Muscle of back (tissue), 13 donors: ENCODE measurements around the gene MALT1. TPM values are rescaled to one million over a fixed set of nuclear protein-coding genes. Genes with fewer than 3 reads are reported as not detected.
A peak's percentile ranks its signal among the peaks of the same experiment; 100 is the strongest.
"Not testable (repeated sequence)": the region's sequence is repeated elsewhere in the genome, so short reads cannot be mapped to it uniquely, and the experiment has no call there.

Experiments
- DNase-seq, 3 donors: peaks; one replicate each; pipeline versions ENCODE4 v3.0.0 to v3.0.0-alpha.2; 2013
- long read RNA-seq, 9 donors: transcript quantifications; one replicate each; lab custom pipeline, GENCODE V29; 2026
- polyA plus RNA-seq, 10 donors: library from polyadenylated mRNA; unstranded; fragments of 120-200 nt; gene quantifications; one replicate each; pipeline ENCODE4 v1.2.1, GENCODE V29; 2013; ENCODE audit not compliant: insufficient read length in 10 of 10

Gene MALT1, protein sequence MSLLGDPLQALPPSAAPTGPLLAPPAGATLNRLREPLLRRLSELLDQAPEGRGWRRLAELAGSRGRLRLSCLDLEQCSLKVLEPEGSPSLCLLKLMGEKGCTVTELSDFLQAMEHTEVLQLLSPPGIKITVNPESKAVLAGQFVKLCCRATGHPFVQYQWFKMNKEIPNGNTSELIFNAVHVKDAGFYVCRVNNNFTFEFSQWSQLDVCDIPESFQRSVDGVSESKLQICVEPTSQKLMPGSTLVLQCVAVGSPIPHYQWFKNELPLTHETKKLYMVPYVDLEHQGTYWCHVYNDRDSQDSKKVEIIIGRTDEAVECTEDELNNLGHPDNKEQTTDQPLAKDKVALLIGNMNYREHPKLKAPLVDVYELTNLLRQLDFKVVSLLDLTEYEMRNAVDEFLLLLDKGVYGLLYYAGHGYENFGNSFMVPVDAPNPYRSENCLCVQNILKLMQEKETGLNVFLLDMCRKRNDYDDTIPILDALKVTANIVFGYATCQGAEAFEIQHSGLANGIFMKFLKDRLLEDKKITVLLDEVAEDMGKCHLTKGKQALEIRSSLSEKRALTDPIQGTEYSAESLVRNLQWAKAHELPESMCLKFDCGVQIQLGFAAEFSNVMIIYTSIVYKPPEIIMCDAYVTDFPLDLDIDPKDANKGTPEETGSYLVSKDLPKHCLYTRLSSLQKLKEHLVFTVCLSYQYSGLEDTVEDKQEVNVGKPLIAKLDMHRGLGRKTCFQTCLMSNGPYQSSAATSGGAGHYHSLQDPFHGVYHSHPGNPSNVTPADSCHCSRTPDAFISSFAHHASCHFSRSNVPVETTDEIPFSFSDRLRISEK
- 10 to 100 TPM; 11.2 to 18.9 (median 15.4) TPM for polyA plus RNA-seq
- long read RNA-seq, donor 1, partial matches to known transcripts: 0 of 1 reads
- long read RNA-seq, donor 1, other reads (novel, unspliced or antisense): 0 of 1 reads
- long read RNA-seq, donor 2, full-length matches to known transcripts: 3 of 3 reads
- long read RNA-seq, donor 2, partial matches to known transcripts: 0 of 3 reads
- long read RNA-seq, donor 2, other reads (novel, unspliced or antisense): 0 of 3 reads
- long read RNA-seq, donor 3: 0 reads
- long read RNA-seq, donor 4, full-length matches to known transcripts: 1 of 1 reads
- long read RNA-seq, donor 4, partial matches to known transcripts: 0 of 1 reads
- long read RNA-seq, donor 4, other reads (novel, unspliced or antisense): 0 of 1 reads
- long read RNA-seq, donor 5, full-length matches to known transcripts: 2 of 2 reads
- long read RNA-seq, donor 5, partial matches to known transcripts: 0 of 2 reads
- long read RNA-seq, donor 5, other reads (novel, unspliced or antisense): 0 of 2 reads
- long read RNA-seq, donor 6, full-length matches to known transcripts: 1 of 1 reads
- long read RNA-seq, donor 6, partial matches to known transcripts: 0 of 1 reads
- long read RNA-seq, donor 6, other reads (novel, unspliced or antisense): 0 of 1 reads
- long read RNA-seq, donor 7, full-length matches to known transcripts: 1 of 1 reads
- long read RNA-seq, donor 7, partial matches to known transcripts: 0 of 1 reads
- long read RNA-seq, donor 7, other reads (novel, unspliced or antisense): 0 of 1 reads
- long read RNA-seq, donor 8: 0 reads
- long read RNA-seq, donor 9, full-length matches to known transcripts: 1 of 1 reads
- long read RNA-seq, donor 9, partial matches to known transcripts: 0 of 1 reads
- long read RNA-seq, donor 9, other reads (novel, unspliced or antisense): 0 of 1 reads

DNA sequence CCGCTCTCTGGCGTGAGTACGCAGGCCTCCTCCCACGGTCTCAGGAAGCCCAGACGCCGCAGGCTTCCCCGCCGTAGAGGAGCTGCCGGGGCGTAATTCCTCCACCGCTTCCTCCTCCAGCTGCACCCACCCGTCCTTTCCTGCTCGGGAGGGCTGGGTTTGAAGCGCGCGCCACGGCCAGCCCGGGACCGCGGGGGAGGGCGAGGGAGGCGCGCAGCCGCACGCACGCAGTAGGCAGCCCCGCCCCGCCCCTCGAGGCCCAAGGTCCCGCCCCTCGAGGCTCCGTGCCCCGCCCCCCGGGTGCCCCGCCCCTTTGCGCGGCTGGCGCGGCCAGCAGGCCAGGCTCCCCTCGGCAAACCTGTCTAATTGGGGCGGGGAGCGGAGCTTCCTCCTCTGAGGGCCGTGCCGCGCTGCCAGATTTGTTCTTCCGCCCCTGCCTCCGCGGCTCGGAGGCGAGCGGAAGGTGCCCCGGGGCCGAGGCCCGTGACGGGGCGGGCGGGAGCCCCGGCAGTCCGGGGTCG lies at the start of gene MALT1:
MALT1 (plus strand) TSS at position 355 of the 521 bp plus-strand sequence. CDS start 179 bp downstream, outside the sequence.
- DNase-seq: peak; percentile 89 to 96 (median 90)

DNA sequence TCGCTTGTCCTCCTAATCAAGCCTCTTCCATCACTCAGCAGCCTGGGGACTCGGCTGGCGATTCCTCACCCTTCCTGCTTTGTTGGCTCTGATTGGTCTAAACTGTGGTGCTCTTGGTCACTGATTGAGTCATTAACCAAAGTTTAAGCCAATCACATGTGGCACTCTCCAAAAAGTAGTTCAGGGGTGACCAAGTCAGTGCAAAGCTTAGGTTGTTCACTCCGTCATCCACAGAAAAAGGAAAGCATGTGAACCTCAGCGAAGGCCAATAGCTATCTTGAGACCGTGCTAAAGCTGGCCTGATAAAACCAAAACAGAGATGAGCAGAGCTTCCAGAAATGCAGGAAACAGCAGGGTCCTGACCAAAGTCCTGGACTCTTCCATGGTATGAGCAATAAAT lies 47.3 kb upstream of the MALT1 start:
- DNase-seq: no peak

DNA sequence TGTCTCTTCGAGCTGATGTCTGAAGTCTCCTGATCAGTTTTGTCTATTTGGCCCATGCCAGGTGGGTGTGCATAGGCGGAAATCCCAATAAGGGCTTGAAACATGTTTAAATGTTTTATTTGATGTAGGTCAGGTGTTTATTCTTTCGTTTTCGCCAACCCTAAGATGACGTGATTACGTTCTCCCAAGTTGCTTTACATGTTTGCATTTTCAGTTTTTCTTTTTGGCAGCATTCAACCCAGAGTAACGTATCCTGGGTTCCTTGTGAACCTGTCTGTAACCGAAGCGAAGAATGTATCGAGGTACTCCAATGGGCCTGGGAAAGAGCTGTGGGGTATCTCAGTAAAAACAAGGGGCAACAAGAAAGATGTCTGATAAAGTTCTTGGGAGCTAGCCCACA lies 45.4 kb upstream of the MALT1 start:
- DNase-seq: no peak

DNA sequence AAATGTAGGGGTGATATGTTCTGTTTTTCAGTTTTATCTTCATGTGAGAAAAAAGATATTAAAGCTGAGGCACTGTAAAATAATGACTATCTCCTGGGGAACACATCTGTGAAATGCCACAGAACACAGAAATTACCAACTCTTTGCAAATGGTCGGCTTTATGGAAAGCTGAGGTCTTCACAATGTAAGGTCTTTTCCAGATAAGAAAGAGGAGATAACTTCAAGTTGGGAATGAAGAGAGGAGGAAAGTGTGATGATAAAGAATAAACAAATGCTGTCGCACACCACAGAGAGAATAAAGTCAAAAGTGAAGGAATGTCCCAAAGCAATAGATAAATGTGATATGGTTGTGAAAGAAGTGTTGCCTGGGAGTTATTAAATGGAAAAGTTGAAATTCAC lies 41.2 kb upstream of the MALT1 start:
- DNase-seq: no peak

DNA sequence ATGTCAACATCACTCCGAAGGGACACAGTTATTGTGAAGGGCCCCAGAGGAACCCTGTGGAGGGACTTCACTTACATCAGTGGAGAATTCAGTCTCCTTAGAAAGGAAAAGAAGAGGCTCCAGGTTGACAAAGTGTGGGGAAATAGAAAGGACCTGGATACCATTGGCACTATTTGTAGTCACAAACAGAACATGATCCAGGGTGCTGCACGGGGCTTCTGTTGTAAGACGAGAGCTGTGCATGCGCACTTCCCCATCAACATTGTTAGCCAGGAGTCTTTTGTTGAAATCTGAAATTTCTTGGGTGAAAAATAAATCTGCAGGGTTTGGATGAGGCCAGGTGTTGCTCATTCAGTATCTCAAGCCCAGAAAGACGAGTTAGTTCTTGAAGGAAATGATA lies 40.0 kb upstream of the MALT1 start:
- no peak for DNase-seq

DNA sequence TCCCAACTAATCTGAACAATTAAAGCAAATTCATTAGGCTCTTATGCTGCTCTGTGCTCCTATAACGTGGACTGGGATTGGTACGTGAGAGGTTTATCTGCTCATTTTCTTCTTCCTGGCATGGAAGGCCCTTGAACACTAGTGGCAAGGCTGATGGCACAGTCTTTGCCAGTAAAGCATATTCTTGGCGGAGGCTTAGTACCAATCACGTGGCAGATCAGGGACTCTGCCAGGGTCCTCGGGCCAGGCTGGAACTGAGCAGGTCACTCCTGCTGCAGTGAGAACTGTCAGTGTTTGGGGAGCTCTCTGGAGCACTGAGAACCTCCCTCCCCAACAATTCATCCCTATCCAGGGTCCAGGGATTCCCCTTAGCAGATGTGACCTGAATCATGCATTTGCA lies 38.7 kb upstream of the MALT1 start:
- no peak for DNase-seq

DNA sequence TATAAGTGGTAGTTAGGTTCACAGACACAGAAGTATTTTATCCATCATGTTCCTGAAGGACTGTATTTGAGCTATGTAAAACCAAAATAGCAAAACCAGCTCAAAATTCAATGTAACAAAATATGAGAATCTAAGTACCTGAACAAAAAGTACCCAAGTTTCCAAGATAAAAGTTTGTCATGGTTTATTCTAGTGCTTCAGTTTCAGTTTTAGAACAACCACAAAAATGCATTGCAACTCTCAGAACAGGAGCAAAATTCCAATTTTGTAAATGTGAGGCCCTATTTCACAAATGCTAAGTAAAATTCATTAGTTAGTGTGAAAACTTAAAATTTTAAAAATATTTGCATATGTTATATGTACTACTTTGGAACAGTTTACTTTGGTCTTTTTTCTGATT lies 37.4 kb upstream of the MALT1 start:
- DNase-seq: no peak

DNA sequence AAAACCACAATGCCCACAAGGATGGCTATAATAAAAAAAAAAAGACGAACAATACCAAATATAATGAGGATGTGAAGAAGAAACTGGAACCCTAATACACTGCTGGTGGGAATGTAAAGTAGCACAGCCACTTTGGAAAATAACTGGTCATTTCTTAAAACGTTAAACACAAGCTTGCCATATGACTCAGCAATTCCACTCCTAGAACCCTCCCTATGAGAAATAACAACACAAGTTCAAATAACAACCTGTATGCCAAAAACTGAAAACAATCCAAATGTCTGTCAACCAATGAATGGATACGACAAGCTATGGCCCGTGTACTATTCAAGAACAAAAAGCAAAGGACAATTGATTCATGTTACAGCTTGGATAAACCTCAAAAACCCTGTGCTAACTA lies 35.4 kb upstream of the MALT1 start:
- no peak for DNase-seq

DNA sequence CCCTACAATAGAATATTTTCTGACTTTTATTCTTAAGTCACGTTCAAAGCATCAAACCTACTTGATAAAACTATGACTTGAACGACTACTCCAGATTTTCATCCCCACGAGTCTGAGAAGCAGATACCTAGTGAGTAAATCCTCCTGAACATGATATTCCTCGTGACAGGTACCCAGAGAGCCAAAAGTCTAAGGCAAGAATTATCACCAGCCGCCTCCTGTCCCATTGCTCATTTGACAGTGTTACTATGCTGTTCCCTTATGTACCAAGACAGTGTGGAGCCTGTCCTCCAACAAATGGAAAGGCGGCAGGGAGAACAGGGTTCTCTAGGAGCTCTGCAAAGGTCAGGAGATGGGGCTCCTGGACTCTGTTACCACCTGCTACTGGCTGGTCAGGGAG lies 34.1 kb upstream of the MALT1 start:
- no peak for DNase-seq

DNA sequence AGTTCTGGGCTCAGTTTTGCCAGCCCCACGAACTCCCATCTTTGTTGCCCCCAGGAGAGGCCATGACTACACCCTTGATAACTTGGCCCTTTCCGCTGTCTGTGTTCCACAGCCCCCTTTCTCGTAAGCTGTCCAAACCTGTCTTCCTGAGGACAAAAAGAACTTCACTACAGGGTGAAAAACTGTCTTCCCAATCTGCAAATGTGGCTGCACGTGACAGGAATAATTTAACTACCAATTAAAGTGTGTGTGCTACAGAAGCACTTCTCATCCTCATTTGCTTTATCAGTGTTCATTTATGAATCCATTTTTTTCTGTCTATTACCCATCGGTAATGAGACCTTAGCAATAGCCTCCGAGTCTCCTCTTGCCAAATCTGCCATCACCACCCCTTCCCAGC lies 33.3 kb upstream of the MALT1 start:
- no peak for DNase-seq

DNA sequence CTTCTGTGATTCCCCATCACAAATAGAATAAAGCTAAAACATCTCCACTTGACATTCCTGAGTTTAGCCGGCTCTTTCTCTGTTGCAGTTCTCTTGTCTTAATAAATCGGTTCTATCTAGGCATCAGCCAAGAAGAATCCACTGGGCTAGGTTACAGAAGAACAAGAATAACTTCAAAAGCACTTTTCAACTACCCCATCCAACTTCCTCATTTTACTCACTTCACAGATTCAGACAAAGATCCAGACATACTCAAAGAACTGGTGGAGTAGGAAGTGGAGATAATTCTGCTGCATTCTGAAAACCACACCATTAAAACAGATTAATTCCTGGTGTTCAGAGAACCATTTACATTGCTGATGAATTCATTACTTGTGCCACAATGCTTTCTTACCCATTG lies 32.8 kb upstream of the MALT1 start:
- no peak for DNase-seq

DNA sequence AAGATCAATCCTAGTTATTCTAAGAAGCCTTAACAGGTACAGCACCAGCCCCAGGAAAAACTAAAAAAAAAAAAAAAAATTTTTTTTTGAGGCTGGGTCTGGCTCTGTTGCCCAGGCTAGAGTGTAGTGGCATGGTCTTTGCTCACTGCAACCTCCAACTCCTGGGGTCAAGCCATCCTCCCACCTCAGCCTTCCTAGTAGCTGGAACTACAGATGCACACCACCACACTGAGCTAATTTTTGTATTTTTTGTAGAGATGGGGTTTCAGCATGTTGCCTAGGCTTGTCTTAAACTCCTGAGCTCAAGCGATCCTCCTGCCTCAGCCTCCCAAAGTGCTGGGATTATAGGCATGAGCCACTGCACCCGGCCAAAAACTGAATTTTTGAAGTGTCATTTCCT lies 32.0 kb upstream of the MALT1 start:
- DNase-seq: no peak

DNA sequence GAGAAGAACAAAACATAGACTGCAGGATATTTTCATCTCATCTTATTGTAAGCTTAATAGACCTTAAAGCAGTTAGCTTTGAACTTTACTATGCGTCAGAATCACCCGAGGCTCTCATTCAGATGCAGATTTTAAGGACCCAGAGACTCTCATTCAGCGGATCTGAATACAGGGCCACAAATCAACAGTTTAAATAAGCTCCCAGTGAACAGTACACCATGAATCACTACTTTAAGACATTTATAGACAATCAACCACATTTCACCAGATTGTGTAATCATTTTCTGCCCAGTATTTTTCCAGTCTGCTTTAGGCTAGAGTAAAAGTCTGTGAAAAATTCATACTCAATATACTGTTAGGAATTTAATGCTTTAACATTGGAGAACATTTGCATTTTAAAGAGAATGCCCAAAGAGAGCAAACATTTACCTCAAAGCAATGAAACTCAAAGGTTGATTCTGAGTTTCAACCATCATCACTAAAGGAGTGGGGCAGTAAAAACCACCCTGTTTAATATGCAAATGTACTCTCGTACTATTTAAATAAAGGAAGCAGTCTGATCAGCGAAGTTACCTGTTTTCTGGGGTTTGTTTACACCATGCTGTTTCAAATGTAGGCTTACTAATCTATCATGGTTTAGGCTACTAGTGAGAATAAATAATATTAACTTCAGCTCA lies 31.4 kb upstream of the MALT1 start:
- no peak for DNase-seq

DNA sequence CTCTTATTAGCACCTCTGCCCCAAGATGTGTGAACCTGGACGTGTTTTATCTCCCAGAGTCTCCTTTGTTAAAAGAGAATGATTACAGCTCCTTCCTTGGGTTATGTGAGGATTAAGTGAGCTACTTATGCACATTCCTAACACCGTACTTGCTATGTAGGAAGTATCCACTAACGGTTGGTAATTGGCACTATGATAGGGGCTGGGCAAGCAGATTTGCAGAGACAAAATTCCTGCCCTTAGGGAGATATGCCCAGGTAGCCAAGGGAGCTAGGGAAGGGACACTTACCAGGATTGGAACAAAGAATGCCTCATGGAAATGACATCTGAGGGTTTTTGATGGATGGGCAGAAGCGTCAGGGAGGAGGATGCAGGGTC lies 30.8 kb upstream of the MALT1 start:
- no peak for DNase-seq

DNA sequence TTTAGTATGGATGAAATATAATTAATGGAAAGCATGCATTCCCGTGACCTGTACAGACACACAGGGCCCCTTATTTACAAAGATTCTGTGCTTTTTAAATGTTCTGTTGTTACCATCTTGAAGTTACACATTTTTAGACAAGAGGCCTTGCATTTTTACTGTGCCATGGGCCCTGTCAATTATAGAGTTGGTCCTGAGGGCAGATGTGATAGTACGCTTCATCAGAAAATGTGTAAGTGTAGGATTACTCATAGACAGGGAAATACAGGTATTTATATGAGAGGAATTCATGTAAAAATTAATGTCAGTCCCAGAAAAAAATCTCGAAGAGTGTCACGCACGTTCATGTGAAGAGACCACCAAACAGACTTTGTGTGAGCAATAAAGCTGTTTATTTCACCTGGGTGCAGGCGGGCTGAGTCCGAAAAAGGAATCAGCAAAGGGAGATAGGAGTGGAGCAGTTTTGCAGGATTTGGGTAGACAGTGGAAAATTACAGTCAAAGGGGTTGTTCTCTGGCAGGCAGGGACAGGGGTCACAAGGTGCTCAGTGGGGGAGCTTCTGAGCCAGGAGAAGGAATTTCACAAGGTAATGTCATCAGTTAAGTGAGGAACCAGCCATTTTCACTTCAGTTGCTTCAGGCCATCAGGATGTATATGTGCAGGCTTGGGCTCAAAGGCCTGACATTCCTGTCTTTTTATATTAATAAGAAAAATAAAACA lies 30.2 kb upstream of the MALT1 start:
- DNase-seq: no peak

DNA sequence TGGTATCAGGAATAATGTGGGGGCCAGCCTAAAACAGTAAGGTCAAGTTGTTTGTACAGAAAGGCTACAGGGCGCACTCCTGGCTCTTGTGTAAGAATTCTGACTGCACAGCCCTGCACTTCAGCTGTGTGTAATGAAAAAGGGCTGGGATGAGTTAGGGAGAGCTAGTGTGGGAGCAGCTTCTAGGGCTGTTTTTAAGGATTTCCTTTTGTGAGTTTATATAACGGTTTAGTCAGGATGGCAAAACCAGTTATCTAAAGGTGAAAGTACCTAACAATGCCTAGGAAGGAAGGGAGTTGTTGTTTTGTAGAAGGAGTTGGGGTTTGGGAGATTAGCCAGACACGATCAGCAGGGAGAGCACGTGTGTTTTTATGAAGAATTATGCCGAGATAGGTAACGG lies 27.7 kb upstream of the MALT1 start:
- not testable (repeated sequence) for DNase-seq

DNA sequence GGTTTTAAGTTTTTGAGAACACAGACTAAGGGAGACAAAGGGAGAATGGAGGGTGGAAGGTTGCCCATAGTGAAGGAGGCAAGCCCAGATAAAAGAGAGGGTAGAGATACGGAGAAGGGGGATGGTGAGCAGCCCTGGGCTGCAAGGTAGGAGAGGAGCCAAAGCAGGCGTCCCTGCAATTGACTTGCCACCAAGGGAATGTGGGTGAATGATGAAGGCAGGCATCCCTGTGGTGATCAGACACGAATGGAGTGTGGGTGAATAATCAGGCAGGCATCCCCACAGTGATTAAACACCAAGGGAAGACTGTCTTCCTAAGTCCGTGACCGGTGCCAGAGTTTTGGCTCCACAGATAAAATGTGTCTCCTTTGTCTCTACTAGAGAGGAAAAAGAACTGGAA lies 25.9 kb upstream of the MALT1 start:
- DNase-seq: no peak

DNA sequence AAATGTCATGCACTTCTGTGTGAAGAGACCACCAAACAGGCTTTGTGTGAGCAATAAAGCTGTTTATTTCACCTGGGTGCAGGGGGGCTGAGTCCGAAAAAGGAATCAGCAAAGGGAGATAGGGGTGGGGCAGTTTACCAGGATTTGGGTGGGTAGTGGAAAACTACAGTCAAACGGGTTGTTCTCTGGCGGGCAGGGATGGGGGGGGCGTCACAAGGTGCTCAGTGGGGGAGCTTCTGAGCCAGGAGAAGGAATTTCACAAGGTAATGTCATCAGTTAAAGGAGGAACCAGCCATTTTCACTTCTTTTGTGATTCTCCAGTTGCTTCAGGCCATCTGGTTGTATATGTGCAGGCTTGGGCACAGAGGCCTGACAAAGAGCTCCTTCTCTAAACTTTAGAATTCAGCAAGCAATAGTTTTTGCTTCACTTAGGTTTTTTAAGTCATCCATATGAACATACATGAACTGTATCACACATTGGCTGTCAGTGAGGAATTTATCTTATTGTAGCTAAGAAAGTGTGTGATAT lies 24.9 kb upstream of the MALT1 start:
- DNase-seq: no peak
